Smooth muscle cell (in vitro differentiated cells): ENCODE results near the gene RARRES1. TPM values are rescaled to one million over a fixed set of nuclear protein-coding genes. Genes with fewer than 3 reads are reported as not detected.

ENCODE experiments used
- DNase-seq: peaks from one replicate; lab custom pipeline; 2025; ENCODE audit not compliant: unreplicated experiment; lab: John Stamatoyannopoulos, UW
- H2AFZ ChIP-seq: fragments of 200-600 bp; sonication (generic); 2 replicates; pipeline ENCODE4 v1.6.0; 2016; ENCODE audit warnings: antibody characterized with exemption, low read depth, mild to moderate bottlenecking
- H3F3A ChIP-seq: fragments of 200-600 bp; sonication (generic); 2 replicates; pipeline ENCODE4 v1.6.0; 2017; ENCODE audit warnings: antibody characterized with exemption, low read depth
- H3K27ac ChIP-seq: fragments of 200-600 bp; sonication (generic); 2 replicates; pipeline ENCODE4 v1.5.1; 2016; ENCODE audit warnings: low read depth, mild to moderate bottlenecking
- H3K27me3 ChIP-seq: fragments of 200-600 bp; sonication (generic); 2 replicates; pipeline ENCODE4 v1.6.1; 2016; ENCODE audit warnings: low read depth, mild to moderate bottlenecking
- H3K36me3 ChIP-seq: fragments of 200-600 bp; sonication (generic); 2 replicates; pipeline ENCODE4 v1.5.1; 2016; ENCODE audit warnings: low read depth
- H3K4me1 ChIP-seq: fragments of 200-600 bp; sonication (generic); 2 replicates; pipeline ENCODE4 v1.5.1; 2016; ENCODE audit warnings: low read depth
- H3K4me2 ChIP-seq: fragments of 200-600 bp; sonication (generic); 2 replicates; pipeline ENCODE4 v1.6.0; 2016; ENCODE audit warnings: mild to moderate bottlenecking
- H3K4me3 ChIP-seq: fragments of 200-600 bp; sonication (generic); 2 replicates; pipeline ENCODE4 v1.5.1; 2016; ENCODE audit warnings: mild to moderate bottlenecking
- H3K79me2 ChIP-seq: fragments of 200-600 bp; sonication (generic); 2 replicates; pipeline ENCODE4 v1.6.0; 2016; ENCODE audit warnings: low read depth, mild to moderate bottlenecking
- H3K9ac ChIP-seq: fragments of 200-600 bp; sonication (generic); 2 replicates; pipeline ENCODE4 v1.6.0; 2016; ENCODE audit warnings: low read depth
- H3K9me3 ChIP-seq: fragments of 200-600 bp; sonication (generic); replicated peaks from 2 replicates; pipeline ENCODE4 v1.5.1; 2016; ENCODE audit warnings: low read depth
- H4K20me1 ChIP-seq: fragments of 200-600 bp; sonication (generic); 2 replicates; pipeline ENCODE4 v1.6.0; 2016; ENCODE audit warnings: low read depth
- WGBS: methylation state at CpG from one replicate; pipeline ENCODE4 v1.1.7; 2016; ENCODE audit warnings: low lambda C conversion rate; 5-methylcytosine and 5-hydroxymethylcytosine counted together
- polyA plus RNA-seq: library from polyadenylated mRNA; unstranded; fragments of >200 nt; fragmentation: Nextera tagmentation; extraction: Ambion mirVana; gene quantifications from 2 replicates; pipeline ENCODE4 v1.2.1, GENCODE V29; 2016
- total RNA-seq: library from RNA; depleted of rRNA; stranded (reverse); fragments of >200 nt; gene quantifications from 2 replicates; pipeline ENCODE4 v1.2.3, GENCODE V29; 2014
- TF ChIP-seq, protein P1 (sequence below): fragments of 200-600 bp; sonication (generic); IDR thresholded peaks from 2 replicates; pipeline ENCODE4 v1.5.1; 2017; ENCODE audit warnings: borderline replicate concordance, mild to moderate bottlenecking, antibody characterized with exemption; ENCODE audit not compliant: insufficient read depth, poor library complexity, severe bottlenecking

The RARRES1 gene
- total and polyA plus RNA-seq, 2 experiments from 2014 or later = 6.6 to 15.3 TPM

DNA sequence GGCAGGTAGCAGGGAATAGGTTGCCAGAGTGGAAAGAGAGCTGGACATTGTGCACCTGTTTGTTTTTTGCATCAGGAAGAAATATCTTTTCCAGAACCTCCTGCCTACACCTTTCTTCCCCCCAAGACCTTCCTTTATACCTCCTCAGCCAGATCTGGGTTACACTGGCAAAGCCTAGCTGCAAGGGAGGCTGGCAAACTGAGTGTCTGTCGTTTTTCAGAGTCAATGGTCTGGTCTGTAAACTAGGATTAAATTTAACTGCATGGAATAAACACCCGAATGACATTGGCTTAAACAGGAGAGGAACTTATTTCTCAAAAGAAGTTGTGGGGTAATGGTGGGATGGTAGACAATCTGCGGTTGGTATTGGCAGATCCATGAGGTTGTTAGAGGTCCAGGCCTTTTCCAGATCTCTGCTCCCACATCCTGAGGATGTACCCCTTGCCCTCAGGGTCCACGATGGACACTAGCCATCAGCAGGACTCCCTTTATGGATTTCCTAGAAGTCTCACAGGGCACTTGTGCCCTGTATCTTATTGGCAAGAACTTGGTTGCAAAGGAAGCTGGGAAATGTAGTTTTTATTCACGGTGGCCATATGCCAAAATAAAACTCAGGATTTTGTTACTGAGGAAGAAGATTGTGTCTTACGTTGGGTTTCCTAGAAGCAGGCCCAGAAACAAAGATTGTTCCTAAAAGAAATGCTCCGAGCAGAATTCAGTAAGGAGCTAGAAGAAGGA, 3.2 kb upstream of the RARRES1 start:
- no peaks in the 10 kb centered on the region for H3K27me3 ChIP-seq
- no peaks in the 10 kb centered on the region for H3K36me3 ChIP-seq
- no peak overlapping the region for H3K4me2 ChIP-seq
- no peak for DNase-seq
- WGBS = 88% methylated on average over 7 of the region's 7 CpGs
- no peaks in the 10 kb centered on the region for H3K9me3 ChIP-seq
- H3K4me1 ChIP-seq = peaks cover 7% of the 10 kb centered on the region
- no peaks in the 10 kb centered on the region for H4K20me1 ChIP-seq
- TF ChIP-seq, protein P1, sequence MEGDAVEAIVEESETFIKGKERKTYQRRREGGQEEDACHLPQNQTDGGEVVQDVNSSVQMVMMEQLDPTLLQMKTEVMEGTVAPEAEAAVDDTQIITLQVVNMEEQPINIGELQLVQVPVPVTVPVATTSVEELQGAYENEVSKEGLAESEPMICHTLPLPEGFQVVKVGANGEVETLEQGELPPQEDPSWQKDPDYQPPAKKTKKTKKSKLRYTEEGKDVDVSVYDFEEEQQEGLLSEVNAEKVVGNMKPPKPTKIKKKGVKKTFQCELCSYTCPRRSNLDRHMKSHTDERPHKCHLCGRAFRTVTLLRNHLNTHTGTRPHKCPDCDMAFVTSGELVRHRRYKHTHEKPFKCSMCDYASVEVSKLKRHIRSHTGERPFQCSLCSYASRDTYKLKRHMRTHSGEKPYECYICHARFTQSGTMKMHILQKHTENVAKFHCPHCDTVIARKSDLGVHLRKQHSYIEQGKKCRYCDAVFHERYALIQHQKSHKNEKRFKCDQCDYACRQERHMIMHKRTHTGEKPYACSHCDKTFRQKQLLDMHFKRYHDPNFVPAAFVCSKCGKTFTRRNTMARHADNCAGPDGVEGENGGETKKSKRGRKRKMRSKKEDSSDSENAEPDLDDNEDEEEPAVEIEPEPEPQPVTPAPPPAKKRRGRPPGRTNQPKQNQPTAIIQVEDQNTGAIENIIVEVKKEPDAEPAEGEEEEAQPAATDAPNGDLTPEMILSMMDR = no peak
- no peak overlapping the region for H3K27ac ChIP-seq
- no peak overlapping the region for H3K4me3 ChIP-seq
- H3K79me2 ChIP-seq = no peaks in the 10 kb centered on the region
- no peak overlapping the region for H2AFZ ChIP-seq
- no peak overlapping the region for H3K9ac ChIP-seq
- H3F3A ChIP-seq = no peaks in the 10 kb centered on the region

DNA sequence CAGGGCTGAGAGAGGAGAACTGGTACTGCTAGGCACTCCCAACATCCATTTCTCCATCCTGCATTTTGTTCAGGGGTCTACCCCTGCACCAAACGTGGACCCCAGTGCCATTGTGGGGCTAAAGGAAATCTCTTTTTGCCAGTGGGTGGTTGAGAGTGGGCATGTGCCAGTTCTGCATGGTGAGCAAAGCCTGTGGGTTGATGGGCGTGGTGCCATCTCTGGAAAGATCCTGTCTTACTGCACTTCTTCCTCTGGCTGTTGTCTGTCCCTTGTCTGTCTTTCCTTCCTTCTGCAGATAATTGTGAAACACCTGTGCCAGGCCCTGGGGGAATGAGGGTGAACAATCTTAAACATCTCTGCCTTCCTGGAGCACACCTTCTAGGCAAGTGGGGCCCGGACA, 1.4 kb upstream of the RARRES1 start:
- Histone ChIP-seq H3K9ac (no peak overlapping the region), H3K27ac (no peak overlapping the region), H3K4me1 (peaks cover 7% of the 10 kb centered on the region), H3K9me3 (no peaks in the 10 kb centered on the region), H4K20me1 (no peaks in the 10 kb centered on the region), H3K4me2 (no peak overlapping the region), H3K27me3 (no peaks in the 10 kb centered on the region), H2AFZ (no peak overlapping the region), H3K4me3 (no peak overlapping the region), H3K36me3 (no peaks in the 10 kb centered on the region), H3F3A (no peaks in the 10 kb centered on the region), H3K79me2 (no peaks in the 10 kb centered on the region)
- no peak for DNase-seq
- 89% methylated on average over 3 of the region's 3 CpGs for WGBS
- TF ChIP-seq, protein P1 = no peak

- Histone ChIP-seq H3K4me2 (peak overlapping the region; percentile 98), H3K4me1 (peaks cover 7% of the 10 kb centered on the region), H3K9me3 (no peaks in the 10 kb centered on the region), H3K27ac (no peak overlapping the region), H2AFZ (peak overlapping the region; percentile 88), H3K79me2 (no peaks in the 10 kb centered on the region), H3F3A (no peaks in the 10 kb centered on the region), H3K36me3 (no peaks in the 10 kb centered on the region), H3K27me3 (no peaks in the 10 kb centered on the region), H3K9ac (peak overlapping the region; percentile 9), H3K4me3 (peak overlapping the region; percentile 77), H4K20me1 (no peaks in the 10 kb centered on the region)
- WGBS = 33% methylated on average over 15 of the region's 15 CpGs
- TF ChIP-seq, protein P1 = no peak
- DNase-seq = no peak
These were observed 571 bp upstream of the RARRES1 start for GRCh38 chr3:158732856-158733200.

GRCh38 chr3:158731486-158731885, 771 bp downstream of the RARRES1 start:
- WGBS = 58% methylated on average over 14 of the region's 14 CpGs
- peak overlapping the region; percentile 77 for H3K4me3 ChIP-seq
- TF ChIP-seq, protein P1 = no peak

More at GRCh38 chr3:158731486-158731885, 771 bp downstream of the RARRES1 start:
- Histone ChIP-seq H3K4me1 (peaks cover 8% of the 10 kb centered on the region), H3K27ac (no peak overlapping the region), H3K9me3 (no peaks in the 10 kb centered on the region), H3K79me2 (no peaks in the 10 kb centered on the region), H3K36me3 (no peaks in the 10 kb centered on the region), H3F3A (peaks cover 6% of the 10 kb centered on the region), H3K27me3 (no peaks in the 10 kb centered on the region), H3K4me2 (peak overlapping the region; percentile 98), H2AFZ (peak overlapping the region; percentile 88), H4K20me1 (no peaks in the 10 kb centered on the region), H3K9ac (no peak overlapping the region)
- DNase-seq = no peak
